DMS114 treated with DMSO at 0.1 percent for 48 hours (cell line): ENCODE data around the gene RAI1.

Experiments
- DNase-seq: peaks from one replicate; lab custom pipeline; 2025; ENCODE audit not compliant: unreplicated experiment; lab: John Stamatoyannopoulos, UW

The RAI1 gene

GRCh38 chr17:17765359-17766076 lies 84.3 kb downstream of the RAI1 start:
- no peak for DNase-seq

DNA sequence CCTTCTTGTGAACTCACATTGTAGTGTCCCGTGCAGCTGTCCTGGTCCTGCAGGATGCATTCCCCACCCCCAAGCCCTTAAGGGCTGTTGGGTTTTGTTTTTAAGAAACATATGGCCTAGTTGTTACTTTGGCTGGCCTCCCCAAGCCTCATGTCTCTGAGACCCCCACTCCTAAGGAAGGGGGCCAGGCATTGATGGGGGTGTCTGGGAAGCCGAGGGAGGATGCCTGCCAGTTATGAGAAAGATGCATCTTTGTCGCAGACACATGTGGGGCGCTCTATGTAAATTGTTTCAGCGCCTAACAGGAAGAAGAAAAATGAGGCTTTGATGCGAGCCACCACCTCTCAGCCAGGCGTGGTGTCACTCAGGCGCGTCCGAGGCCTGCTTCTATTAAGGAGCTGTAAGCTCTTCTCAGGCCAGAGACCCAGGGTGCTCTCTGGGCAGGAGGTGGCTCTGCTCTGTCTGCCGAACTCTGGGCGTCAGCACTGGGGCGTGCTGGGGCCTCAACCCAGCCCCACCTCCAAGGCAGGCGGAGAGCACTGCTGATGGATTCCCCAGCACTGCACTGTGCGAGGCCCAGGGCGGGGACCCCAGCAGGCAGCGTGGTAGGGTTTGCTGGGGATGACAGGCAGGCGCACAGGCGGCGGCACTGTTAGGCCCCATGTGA lies 85.0 kb downstream of the RAI1 start:
- DNase-seq, result no peak

- DNase-seq, result no peak
Measured at GRCh38 chr17:17766744-17767120, 85.5 kb downstream of the RAI1 start.

GRCh38 chr17:17767154-17767869 lies 86.1 kb downstream of the RAI1 start:
- DNase-seq, result no peak

- no peak for DNase-seq
Measured at GRCh38 chr17:17767887-17768418, 86.7 kb downstream of the RAI1 start.

DNA sequence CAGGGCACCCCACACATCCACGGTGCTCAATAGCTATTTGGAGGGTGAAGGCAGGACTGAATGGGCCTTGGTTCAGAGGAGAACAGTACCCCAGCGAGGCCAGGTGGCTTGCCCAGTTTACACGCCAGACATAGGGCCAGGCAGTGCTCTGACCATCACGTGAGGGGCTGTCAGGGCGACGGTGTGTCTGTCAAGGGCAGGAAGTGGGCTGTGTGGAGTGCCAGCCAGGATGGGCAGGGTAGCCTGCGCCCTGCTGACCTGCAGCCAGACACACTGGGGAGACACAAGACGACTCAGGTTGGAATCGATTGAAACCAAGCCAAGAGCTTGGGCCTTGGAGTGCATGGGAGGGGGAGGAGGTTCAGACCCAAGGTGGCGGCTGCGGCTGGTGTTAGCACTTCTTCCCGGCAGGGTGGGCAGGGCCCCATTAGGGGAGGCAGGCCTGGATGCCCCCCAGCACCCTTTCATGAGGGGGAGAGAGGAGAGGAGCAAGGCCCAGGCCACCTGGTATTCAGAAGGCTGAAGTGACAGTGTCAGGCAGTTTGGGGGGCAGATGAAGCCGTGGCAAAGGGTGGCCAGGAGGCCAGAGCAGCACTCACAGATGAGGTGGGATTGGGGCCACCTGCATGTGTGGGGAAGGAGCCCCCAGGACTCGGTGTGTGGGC lies 87.3 kb downstream of the RAI1 start:
- no peak for DNase-seq

- DNase-seq, result no peak
Measured at GRCh38 chr17:17769869-17770631, 88.8 kb downstream of the RAI1 start.

- no peak for DNase-seq
Measured at GRCh38 chr17:17770632-17771044, 89.4 kb downstream of the RAI1 start.

DNA sequence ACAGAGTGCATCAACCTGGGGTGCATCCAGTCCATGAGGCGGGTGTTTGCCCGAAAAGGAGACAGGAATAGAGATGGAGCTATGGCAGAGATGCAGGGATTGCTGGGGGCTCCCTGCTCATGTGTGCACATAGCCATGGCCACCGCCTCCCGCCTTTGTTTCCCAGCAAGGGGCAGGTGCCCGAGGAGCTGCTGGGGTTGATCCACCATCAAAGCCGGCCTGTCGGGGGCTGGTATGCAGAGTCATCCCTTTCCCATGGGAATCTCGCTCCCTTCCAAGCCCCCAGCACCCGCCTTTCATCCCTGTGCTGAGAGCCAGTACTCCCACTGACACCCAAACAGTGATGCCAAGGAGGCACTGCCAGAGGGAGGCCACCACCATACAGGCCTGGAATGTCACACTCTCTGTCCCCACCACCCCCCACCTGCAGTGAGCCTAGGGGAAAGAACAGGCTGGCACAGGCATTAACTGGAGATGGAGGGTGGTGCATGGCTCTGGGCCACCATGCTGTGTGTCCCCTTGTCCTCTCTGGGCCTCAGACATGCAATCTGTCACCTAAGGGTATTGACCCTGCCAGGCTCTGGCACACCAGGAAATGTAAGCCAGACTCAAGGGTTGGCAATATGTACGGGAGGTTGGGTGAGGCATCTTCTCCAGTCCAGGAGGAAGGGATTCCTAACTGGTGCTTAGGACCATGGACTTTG lies 90.4 kb downstream of the RAI1 start:
- no peak for DNase-seq

DNA sequence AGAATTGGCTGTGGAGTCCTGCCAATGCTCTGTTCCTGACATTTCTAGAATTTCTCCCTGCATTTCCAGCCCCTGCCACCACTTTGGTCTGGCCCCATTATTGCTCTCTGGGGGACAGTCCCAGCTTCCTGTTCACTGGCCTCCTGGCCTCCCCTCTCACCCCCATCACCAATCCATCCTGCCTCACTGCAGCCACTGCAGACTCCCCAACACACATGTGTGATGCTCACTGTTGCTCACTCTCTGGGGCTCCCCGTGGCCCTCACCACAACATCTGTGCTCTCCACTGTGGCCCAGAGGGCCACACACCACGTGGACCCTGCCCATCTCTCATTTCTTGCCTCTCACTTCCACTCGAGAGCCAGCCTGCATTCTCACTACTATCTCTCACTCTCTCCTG lies 91.0 kb downstream of the RAI1 start:
- no peak for DNase-seq

- no peak for DNase-seq
Measured at GRCh38 chr17:17774009-17774881, 93.0 kb downstream of the RAI1 start.

DNA sequence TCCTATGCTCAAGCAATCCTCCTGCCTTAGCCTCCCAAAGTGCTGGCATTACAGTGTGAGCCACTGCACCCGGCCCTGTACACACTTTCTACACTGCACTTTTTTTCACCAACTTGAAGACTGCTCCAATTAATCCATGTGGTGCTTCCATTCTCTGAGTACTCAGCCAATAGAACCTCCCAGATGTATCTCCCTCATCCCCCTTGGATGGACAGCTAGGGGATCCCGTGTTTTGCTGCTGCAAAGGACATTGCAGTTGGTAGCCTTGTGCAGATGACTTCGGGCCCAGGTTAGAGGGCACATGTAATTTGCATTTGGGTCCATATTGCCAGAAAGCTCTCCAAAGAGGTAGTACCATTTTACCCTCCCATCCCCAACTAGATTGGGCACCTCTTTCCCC lies 95.6 kb downstream of the RAI1 start:
- DNase-seq, result no peak

- no peak for DNase-seq
Measured at GRCh38 chr17:17778308-17779014, 97.2 kb downstream of the RAI1 start.

GRCh38 chr17:17779015-17779611 lies 97.9 kb downstream of the RAI1 start:
- DNase-seq, result no peak

DNA sequence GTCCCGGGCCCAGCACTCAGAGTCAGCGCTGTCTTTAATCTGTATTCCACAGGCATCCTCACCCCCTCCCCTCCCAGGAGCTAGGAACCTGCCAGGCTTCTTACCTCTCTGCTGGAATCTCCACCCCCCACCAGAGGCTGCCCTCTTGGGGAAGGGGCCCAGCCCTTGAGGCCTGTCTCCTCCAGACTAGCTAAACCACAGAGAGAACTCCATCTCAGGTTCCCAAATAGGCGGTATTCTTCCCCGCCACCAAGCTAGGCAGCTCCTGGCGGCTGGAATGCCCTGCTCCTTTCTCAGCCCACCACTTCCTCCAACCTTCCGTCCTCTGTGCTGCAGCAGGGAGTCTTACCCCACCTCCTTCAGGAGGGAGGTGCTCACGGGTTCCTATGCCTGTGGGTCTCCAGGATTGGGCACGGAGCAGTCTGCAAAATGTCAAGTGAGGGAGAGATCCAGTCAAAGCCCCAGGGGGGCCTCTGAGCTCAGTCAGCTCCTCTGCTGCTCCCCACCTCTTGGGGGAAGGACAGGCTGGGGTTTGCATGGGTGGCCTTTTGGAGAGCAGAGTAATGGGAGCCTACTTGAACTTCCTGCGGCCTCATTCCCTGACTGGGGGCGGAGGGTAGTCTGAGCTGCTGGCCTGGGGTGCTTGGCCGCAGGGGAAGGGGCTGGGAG lies 99.8 kb downstream of the RAI1 start:
- no peak for DNase-seq

DNA sequence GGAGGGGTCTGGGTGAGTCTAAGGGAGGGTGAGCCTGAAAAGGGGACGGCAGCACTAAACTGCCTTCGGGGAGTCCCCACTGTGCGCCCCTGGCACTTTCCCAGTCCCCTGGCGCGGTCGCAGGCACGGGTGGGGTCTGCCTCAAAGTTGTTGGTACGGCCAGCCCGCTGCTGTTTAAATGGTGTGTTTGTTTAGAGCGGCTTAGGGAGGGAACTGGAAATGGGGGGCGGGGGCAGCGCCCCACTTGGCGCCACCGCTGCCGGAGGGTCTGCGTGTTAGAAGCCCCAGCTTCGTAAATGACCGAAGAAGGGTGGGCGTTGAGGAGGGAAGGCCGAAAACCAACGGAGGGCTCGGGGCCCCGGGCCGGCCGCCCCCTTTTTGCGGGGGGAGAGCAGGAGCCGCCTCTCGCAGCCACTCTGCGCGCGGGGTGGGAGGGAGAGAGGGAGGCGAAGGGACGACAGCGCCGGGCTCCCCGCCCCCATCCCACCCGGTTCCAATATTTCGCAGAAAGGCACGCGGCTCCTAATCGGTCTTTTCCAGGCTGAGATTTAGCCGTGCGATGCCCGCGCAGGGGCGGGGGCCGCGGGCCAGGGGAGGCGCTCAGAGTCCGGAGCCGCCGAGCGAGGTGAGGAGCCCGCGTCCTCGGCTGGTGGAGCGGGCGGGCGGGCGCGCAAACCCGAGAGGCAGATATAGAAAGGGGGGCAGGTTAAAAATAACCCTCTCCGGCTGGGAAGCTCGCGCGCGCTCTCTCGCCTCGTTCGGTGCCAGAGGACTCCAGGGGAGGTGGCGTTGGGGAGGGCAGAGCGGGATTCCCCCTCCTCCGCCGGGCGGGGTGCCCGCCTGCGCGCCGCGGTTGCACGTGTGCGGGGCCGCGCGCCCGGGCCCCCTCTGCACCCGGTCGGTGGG lies 100.6 kb downstream of the RAI1 start:
- no peak for DNase-seq
